DOHH2 (cell line): ENCODE measurements around the gene SKAP1.

Experiments
- EZH2phosphoT487 ChIP-seq: fragments of 200-600 bp; sonication (generic); IDR thresholded peaks from 2 replicates; pipeline ENCODE4 v1.6.1; 2017; ENCODE audit warnings: borderline replicate concordance, mild to moderate bottlenecking, antibody characterized with exemption, low read length, moderate library complexity, mixed read lengths
- TF ChIP-seq, protein P1 (sequence below): fragments of 200-600 bp; sonication (generic); IDR thresholded peaks from one replicate; pipeline ENCODE4 v1.5.1; 2014; ENCODE audit warnings: antibody characterized with exemption, mild to moderate bottlenecking, low read depth, low read length; ENCODE audit not compliant: poor library complexity, severe bottlenecking

DNA sequence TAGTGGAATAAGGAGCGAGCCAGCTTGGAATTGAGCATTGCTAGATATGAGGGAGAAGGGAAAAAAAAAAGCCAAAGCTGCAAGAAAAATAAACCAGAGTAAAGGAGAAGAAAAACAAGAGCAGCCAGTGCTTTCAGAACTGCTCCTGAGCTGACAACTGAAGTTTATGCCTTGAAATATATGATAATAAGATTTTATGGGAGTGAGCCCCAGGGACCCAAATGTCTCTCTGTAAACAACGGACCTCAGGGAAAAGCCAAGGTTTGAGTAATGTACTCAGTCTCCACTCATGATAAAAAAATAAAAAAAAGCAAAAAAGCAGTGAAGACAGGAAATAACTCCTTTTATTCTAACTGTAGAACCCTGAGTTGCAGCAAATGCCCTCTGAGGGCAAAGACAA is 189.9 kb downstream of the SKAP1 start:
- TF ChIP-seq, protein P1, sequence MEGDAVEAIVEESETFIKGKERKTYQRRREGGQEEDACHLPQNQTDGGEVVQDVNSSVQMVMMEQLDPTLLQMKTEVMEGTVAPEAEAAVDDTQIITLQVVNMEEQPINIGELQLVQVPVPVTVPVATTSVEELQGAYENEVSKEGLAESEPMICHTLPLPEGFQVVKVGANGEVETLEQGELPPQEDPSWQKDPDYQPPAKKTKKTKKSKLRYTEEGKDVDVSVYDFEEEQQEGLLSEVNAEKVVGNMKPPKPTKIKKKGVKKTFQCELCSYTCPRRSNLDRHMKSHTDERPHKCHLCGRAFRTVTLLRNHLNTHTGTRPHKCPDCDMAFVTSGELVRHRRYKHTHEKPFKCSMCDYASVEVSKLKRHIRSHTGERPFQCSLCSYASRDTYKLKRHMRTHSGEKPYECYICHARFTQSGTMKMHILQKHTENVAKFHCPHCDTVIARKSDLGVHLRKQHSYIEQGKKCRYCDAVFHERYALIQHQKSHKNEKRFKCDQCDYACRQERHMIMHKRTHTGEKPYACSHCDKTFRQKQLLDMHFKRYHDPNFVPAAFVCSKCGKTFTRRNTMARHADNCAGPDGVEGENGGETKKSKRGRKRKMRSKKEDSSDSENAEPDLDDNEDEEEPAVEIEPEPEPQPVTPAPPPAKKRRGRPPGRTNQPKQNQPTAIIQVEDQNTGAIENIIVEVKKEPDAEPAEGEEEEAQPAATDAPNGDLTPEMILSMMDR, result no peak
- TF ChIP-seq EZH2phosphoT487, result no peak
